GM12874 (cell line): ENCODE results near the gene ZSCAN10.

Experiments used
- TF ChIP-seq, protein P1 (sequence below): IDR thresholded peaks from 2 replicates; pipeline ENCODE4 v1.5.1; 2011; ENCODE audit warnings: low read depth, mild to moderate bottlenecking, control low read depth, low read length, moderate library complexity; ENCODE audit not compliant: insufficient read depth

The ZSCAN10 gene

DNA sequence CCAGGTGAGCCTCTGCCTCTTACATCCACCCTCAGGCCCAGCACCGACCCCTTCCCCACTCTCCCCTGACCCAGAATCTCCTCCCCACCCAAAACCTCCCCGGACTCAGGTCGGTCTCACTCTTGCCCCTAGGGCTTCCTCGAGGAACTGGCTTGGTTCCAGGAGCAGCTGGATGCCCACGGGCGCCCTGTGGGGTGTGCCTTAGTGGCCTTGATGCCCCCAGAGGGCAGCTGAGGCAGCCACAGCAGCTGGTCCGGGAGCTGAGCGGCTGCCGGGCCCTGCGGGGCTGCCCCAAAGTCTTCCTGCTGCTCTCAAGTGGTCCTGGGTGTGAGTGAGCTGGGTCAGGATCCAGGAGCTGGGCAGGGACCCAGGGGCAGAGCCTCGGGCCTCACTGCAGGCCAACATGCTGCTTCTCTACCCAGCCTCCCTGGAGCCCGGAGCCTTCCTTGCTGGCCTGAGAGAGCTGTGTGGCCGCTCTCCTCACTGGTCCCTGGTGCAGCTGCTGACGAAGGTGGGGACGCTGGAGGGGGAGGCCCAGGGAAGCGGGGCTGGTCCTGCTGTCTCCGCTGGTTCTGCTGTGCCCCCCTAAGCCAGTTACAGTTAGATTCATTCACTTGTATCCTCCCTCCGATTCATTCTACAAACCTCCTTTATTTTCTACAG, 45.4 kb upstream of the ZSCAN10 start:
- TF ChIP-seq, protein P1, sequence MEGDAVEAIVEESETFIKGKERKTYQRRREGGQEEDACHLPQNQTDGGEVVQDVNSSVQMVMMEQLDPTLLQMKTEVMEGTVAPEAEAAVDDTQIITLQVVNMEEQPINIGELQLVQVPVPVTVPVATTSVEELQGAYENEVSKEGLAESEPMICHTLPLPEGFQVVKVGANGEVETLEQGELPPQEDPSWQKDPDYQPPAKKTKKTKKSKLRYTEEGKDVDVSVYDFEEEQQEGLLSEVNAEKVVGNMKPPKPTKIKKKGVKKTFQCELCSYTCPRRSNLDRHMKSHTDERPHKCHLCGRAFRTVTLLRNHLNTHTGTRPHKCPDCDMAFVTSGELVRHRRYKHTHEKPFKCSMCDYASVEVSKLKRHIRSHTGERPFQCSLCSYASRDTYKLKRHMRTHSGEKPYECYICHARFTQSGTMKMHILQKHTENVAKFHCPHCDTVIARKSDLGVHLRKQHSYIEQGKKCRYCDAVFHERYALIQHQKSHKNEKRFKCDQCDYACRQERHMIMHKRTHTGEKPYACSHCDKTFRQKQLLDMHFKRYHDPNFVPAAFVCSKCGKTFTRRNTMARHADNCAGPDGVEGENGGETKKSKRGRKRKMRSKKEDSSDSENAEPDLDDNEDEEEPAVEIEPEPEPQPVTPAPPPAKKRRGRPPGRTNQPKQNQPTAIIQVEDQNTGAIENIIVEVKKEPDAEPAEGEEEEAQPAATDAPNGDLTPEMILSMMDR, result no peak

DNA sequence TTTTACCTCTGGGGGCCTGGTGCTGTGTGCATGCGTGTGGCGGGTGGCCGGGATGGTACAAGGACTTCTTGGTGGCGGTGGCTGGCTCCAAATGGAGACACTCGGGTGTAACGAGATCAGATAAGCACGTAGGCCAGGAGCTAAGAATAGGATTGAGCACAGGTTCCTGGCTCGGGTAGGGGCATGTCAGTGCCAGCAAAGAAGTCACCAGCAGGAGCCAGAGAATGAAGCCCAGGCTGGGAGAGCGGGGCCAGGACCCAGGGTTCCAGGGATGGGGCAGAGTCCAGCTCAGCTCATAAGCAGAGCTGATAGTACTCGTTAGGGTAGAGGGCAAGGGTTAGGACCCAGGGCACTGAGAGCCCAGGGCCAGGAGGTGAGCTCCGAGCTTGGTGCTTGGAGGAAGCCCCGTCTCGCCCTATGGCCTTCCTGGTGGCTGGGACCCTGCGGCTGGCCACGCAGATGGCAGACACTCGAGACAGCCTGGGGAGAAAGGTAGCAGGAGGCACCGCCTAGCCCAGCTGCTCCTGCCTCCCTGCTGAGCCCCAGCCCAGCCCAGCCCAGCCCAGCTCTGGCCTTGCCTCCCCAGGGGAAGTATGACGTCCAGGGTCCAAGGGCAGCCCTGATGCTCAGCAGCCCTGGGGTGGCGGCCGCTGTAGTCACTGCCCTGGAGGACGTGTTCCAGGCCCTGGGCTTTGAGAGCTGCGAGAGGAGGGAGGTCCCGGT, 44.7 kb upstream of the ZSCAN10 start:
- TF ChIP-seq, protein P1, result no peak

GRCh38 chr16:3143189-3143588, 44.1 kb upstream of the ZSCAN10 start:
- TF ChIP-seq, protein P1, result no peak

DNA sequence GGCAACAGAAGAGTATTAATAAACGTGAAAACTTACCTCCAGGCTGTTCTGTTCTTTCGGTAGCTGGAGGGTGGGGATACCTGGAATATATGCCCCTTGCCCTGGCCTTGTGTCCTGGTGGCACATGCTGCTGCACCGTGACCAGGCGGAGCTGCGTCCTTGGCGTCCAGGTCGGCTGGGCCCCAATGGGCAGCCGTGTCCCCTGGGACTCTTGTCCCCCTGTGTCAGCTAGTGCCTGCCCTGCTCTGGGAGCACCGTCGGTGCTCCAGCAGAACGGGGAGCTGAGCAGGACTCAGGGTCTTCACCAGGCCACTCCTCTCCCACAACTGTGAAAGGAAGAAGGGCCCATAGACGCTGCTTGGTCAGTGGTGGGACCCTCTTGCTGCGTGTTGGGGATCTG, 43.7 kb upstream of the ZSCAN10 start:
- TF ChIP-seq, protein P1, result no peak

GRCh38 chr16:3142327-3142726, 43.2 kb upstream of the ZSCAN10 start:
- TF ChIP-seq, protein P1, result no peak

GRCh38 chr16:3141781-3142311, 42.8 kb upstream of the ZSCAN10 start:
- TF ChIP-seq, protein P1, result no peak

- TF ChIP-seq, protein P1, result no peak
These were observed 41.7 kb upstream of the ZSCAN10 start for GRCh38 chr16:3140603-3141427.
